GM21390 (cell line): ENCODE results near the gene GALNT18.
"Not testable (repeated sequence)": the region's sequence is repeated elsewhere in the genome, so short reads cannot be mapped to it uniquely, and the experiment has no call there.

ENCODE experiments used
- ATAC-seq: cut with Tn5 transposase; IDR thresholded peaks from one replicate; pipeline ENCODE4 v1.9.1; 2021; ENCODE audit not compliant: unreplicated experiment

The GALNT18 gene

GRCh38 chr11:11366793-11367192, 255.0 kb downstream of the GALNT18 start:
- no peak for ATAC-seq

DNA sequence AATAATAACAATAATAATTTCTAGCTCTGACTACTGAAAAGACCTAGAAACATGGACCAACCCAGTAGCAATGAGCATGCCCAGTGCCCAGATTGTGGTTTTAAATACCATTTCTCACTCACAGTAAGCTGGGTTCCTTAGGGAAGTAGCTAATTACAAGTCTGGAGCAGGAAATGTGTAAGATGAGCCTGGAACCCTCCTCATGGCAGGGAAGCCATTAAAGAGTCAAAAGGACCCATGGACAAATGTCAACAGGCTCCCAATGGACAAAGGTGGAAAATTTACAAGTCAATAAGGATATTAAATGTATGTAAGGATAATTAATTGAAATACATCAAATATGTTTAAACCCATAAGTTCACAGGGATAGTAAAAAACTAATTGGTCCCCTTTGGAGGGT, 258.1 kb downstream of the GALNT18 start:
- ATAC-seq: no peak

DNA sequence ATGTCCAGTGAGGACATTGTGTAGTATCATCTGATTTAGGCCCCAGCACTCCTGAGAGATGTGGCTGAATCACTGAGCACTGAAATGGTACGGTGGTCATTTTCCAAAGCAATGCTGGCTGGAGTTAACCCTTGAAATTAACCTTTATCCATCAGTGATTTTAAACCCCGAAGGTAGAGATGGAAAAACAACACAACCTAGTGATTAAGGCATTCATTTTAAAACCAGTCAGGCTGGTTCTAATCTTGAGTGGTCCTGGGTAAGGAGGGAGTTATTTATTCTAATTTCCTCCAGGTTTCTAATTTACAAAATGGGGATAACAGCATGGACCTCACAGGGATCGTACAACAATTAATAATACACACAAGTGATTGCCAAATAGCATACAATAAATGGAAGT, 262.2 kb downstream of the GALNT18 start:
- ATAC-seq: no peak

- no peak for ATAC-seq
Observed at GRCh38 chr11:11356842-11357241, 265.0 kb downstream of the GALNT18 start.

GRCh38 chr11:11352878-11353277, 268.9 kb downstream of the GALNT18 start, which contains the start of gene CSNK2A3:
Gene CSNK2A3, minus strand, starts transcription at chr11:11353250. Its CDS starts 131 bp downstream, at chr11:11353119.
- not testable (repeated sequence) for ATAC-seq

GRCh38 chr11:11351851-11352250, 270.0 kb downstream of the GALNT18 start:
- not testable (repeated sequence) for ATAC-seq

DNA sequence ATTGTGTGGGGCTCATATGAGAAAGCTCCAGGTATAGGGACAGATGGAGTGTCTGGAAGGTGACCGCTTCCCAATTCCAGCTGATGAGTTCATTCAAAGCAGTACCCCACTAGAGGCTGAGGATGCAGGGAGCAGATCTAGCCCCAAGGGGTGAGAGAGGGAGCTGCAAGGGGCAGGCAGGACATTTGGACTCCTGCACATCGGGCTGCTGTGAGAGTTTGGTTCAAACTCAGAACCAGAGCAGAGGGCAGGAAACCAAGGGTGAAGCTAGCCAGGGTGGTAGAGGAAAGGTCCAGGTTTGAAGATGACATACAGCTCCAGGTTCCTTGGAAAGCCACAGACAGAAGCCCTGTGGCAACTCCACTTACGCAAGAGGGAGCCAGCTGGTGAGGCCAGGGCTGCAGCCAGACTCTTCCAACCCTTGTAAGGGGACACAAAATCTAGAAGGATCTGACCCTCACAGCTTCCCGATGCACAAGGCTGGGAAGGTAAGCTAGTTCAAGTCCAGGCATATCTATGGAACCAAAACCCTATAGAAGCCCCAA, 270.7 kb downstream of the GALNT18 start:
- ATAC-seq: no peak

- no peak for ATAC-seq
Observed at GRCh38 chr11:11349870-11350337, 271.9 kb downstream of the GALNT18 start.

- ATAC-seq: no peak
Observed at GRCh38 chr11:11349106-11349825, 272.5 kb downstream of the GALNT18 start.

DNA sequence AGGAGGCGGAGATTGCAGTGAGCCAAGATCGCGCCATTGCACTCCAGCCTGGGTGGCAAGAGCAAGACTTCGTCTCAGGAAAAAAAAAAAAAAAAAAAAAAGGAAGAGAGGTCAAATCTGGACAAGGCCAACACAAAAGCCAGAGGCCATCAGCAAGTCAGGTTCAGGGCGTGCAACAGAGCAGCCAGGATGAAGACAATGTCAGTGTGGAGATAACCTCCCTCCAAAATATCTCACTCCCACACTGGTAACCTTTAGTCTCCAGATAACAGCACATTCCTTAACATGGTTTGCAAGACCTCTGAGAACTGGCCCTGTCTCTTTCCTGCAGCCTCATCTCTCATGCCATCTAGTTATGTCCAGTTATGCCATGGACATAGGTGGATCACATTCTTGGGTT, 273.5 kb downstream of the GALNT18 start:
- ATAC-seq: no peak

- ATAC-seq: no peak
Observed at GRCh38 chr11:11347592-11347991, 274.2 kb downstream of the GALNT18 start.

DNA sequence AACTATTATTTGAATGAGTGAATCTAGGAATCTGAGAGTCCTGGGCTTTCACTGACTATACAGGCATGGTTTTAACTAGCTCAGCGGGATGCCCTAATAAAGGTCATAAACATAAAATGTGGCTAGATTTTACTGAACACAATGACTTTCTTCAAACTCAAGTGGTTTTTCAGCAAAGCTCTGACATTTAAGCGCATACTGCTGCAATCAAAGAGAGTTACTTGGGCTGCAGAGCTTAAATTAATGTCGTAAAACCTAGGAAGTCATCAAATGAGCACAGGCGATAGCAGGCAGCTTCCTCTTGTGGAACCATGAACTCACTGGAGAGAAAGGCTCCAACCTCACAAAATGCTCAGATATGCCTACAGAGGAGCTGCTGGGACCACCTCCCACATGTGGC, 275.5 kb downstream of the GALNT18 start:
- no peak for ATAC-seq

DNA sequence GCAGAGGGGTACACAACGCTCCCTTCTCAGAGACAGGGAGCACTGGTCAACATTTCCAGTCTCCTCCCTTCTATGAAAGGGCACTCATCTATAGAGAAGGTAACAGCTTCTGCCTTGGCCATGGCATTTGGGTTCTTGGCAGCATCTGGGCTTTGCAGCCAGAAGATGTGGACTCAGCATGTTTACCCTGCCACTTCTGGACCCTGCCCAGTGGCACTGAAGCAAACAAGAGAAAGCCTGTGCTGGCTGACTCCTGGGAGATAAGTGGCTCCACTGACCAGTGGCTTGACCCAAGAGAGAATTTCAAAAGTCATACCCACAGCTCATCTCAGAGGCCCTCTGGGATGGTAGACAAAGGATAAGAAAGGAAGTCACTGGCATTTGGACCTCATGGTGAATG, 276.7 kb downstream of the GALNT18 start:
- ATAC-seq: no peak

DNA sequence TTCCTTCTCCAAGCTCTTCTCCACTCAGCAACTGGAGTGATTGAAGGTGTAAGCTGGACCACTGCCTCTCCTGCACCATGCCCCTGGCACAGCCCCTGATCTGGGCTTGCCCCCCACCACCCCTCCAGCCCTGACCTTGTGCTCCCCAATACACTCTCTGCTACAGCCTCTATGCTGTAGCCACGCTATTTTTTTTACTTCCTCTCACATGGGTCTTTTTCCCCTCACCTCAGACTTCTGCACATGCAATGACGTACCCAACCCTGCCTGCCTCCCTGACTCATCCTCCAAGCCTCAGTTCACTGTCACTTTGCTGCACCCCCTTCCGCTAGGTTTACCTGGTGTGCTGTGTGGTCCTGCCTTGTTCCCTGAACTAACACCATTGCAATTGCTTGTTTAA, 277.8 kb downstream of the GALNT18 start:
- no peak for ATAC-seq

DNA sequence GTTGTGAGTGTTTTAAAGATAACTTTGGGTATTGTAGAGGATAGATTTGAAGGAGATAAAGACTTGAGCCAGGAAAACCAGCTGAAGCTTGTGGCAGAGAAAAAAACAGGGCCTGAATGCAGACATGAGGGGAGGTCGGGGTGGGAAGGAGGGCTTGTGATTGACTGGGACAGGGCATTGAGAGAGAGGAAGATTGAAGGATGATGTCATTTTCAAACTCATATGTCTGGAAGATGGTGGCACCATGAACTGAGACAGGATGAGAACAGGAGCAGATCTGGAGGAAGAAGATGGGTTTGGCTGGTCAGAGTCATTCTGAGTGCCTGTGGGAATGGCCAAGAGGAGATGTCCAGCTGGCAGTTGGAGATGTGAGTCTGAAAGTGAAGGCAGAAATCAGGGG, 283.5 kb downstream of the GALNT18 start:
- no peak for ATAC-seq

GRCh38 chr11:11336664-11337063, 285.1 kb downstream of the GALNT18 start:
- ATAC-seq: no peak

- ATAC-seq: no peak
Observed at GRCh38 chr11:11335043-11335442, 286.8 kb downstream of the GALNT18 start.

DNA sequence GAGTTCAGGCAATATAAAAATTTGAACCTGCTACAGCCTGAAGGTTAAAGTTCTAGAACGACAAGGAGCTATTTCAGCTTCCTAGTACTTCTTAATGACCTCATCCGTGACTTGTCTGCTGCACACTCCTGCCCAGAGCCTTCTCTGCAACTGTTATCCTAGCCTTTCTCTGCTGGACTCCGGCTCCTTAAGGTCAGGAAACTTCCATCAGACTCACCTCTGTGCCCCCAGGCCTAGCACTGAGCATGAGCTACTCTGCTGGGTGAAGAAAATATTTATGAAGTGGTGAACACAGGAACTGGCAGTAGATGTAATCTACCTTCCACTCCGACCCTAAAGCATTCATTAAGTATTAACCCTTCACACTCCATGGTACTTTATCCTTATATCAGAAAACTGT, 287.2 kb downstream of the GALNT18 start:
- no peak for ATAC-seq

GRCh38 chr11:11332141-11332710, 289.6 kb downstream of the GALNT18 start:
- ATAC-seq: no peak

DNA sequence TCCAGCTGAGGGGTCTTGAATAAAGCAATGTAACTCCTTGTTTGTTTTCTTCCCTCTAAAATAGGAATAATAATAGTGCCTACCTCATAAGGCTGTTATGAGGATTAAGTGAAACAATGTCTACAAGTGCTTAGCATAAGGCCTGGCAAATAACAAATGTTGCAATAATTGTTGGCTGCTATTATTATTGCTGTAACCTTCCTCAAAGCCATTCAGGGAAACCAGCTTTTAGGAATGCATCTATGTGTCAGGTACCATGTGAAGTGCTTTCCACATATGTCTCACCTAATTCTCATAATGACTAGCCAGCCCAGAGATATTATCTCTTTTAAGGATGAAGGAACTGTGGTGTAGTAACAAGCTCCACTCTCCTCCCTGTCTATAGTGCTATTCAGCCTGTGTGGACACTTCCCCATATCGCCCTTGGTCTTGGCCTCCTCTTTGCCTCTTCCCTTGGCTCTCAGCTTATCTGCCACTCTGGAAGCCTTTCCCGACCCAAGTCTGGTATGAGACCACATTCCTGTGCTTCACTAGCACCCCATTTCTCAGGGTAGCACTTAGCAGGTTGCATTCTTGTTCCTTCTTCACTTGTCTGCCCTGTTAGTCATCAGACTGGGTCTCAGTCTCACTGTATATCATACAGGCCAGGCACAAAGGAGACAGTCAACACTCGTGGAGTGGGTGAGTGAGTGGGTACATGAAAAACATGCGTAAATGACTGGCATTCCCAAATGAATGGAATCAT, 292.6 kb downstream of the GALNT18 start:
- no peak for ATAC-seq

DNA sequence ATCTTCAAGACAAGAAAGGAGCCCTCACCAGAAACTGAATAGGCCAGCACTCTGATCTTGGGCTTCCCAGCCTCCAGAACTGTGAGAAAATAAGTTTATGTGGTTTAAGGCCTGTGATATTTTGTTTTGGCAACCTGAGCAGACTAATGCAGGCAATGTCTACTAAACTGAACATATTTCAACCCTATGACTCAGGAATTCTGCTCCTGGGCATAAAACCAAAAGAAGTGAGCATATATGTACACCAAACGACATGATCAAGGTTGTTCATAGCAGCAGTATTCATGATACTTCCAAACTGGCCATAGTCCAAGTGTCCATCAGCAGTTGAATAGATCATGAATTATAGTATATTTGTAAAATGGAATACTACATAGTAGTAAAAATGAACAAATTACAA, 297.7 kb downstream of the GALNT18 start:
- no peak for ATAC-seq

GRCh38 chr11:11322101-11322500, 299.7 kb downstream of the GALNT18 start:
- ATAC-seq: no peak
